ENCODE data around the gene CCDC3.

The CCDC3 gene

DNA sequence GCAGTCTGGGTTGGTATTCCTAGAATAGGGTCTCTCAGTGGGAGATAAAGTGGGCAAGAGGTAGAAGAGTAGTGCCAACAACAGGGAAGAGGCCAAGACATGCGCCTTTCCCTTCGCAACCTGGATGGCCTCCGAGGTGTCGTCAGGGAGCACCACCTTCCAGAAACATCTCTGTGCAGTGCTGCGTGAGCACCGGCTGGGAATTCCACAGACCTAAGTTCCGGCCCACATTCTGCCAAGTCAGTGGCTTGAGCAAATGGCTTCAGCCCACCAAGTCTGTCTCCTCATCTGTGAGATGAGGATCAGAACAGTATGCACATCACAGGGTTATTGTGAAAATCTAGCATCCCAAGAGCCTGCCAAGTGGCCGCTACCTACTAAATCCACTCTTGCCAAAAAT lies 40.6 kb downstream of the CCDC3 start:
- DNase-seq, result peak; percentile 32

DNA sequence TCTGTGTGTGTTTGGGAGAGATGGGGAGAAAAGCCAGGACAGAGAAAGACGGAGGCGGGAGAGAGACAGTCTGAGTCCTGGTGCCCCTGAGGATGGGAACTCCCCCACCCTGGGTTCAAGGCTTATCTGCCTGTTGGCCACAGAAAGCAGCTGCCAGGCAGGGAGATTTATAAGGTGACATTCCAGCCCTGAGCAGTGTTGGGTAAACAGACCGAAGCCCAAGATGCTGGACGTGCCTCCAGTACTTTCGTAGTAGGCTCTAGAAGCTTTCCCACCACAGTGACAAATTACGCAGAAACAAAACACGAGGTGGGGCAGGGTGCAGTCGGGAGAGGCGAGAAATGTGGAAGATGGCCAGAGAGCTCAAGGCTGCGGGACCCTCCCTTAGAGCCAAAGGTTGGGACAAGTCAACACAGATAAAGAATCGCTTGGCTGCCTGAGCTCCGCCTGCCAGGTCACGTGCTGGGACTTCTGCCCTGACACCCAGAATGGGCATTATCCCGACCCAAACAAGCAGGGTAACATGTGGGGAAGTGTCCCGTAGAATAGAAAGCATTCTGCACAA lies 41.1 kb downstream of the CCDC3 start:
- no peak for DNase-seq

DNA sequence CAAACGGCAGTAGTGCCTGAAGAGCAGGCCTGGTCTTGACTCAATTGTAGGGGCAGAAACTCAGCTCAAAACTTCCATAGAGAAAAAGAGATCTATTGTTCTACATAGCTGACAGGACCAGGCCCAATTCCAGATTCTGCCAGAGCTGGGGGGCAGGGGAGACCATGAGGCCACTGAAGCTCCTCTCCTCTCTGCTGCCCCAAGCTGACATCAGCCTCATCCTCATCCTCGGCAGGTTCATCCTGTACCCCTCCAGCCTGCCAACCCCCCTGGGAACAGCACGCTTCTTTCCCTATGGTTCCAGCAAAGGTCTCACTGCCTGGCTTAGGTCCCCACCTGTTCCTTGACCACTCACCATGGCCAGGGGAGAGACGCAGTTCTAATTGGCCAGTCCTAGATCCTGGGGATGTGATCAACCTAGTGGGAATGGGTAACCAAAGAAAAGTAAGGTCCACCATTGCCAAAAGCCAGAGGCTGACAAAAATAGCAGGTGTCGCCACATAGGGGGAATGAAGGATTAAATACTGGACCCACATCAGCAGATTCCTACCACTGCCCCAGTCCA lies 42.9 kb downstream of the CCDC3 start:
- no peak for DNase-seq

DNA sequence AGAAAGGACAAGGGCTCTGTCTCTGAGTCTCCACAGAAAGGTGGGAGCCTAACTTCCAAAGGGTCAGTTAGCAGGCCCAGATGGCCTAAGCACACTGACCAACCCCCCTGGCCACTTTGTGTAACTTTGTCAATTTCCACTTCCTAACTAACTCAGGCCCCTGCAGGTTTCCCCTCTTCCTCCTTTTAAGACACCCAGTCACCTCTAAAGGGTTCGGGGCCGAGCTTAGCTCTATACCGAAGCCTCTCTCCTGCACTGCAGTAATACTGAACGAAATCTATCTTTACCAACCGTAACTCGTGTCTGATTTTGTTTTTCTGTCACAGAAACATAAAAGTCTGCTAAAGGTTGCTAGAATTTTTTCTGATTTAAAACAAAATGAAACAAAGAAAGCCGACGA lies 44.4 kb downstream of the CCDC3 start:
- no peak for DNase-seq

DNA sequence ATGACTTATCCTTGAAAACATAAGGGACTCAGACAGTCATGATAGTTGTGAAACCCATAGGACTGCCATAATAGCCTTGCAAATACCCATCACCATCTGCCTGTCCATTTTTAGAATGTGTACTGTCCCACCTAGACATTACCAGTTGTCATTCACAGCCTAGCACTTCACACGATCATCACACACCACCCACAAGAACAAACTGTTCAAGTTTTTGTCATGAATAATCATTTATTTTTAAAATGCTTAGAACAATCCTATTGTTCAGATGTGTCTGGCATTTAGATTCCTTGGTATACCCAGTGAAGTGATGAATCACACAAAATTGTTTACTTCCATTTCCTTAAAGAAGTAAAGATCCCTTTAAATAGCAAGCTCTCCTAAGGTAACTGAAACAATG lies 46.6 kb downstream of the CCDC3 start:
- DNase-seq, result no peak

DNA sequence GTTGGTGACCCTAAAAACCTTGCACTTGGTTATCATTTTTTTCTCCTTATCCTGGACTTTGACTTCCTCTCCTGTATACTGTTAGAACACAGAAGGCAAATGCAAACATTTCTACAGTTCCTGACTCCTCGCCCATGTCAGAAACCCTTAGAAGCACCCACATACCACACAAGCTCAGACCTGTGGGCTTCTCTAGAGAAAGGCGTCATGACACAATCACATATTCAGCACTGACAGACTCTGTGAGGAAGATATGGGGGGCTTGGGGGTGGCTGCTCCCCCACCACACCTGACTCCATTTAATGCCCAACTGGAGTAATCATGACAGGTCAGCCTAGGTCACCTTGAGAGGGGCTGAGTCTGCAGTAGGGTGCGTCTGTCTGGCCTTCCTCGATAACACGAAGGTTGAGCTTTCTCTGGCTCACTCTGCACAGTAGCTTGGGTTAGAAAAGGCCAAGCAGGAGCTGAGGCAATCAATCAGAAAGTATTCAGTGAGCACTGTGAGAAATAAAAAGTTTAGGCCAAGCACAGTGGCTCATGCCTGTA lies 50.9 kb downstream of the CCDC3 start:
- DNase-seq, result no peak

DNA sequence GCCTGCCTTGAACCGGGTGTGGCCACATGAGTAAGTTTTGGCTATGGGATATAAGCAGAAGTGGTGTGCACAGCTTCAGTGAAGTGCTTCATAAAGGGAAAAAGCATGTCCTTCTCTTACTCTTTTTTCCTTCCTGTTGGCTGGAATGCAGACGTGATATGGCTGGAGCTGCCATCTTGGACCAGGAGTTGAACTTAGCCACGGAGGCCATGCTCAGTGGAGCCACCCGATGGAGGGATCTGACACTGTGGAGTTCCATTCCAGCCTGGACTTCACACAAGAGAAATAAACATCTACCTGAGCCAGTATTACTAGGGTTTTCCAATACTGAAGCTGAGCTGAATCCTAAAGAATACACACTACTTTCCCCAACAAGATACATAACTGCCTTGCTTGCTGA lies 52.3 kb downstream of the CCDC3 start:
- no peak for DNase-seq

DNA sequence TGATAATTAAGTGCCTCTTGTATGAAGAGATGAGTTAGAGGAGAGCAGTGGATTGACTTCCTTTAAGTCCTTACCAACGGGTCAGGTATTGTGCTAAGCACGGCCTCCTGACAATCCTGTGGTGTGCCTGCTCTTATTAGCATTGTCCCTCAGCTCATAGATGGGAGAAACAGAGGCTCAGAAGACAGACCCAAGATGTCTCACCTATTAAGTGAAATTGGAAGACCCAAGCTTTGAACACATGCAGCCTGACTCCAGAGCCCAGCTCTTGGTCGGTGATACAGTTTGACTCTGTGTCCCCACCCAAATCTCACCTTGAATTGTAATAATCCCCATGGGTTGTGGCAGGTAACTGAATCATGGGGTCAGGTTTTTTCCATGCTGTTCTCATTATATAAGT lies 53.8 kb downstream of the CCDC3 start:
- DNase-seq, result no peak

DNA sequence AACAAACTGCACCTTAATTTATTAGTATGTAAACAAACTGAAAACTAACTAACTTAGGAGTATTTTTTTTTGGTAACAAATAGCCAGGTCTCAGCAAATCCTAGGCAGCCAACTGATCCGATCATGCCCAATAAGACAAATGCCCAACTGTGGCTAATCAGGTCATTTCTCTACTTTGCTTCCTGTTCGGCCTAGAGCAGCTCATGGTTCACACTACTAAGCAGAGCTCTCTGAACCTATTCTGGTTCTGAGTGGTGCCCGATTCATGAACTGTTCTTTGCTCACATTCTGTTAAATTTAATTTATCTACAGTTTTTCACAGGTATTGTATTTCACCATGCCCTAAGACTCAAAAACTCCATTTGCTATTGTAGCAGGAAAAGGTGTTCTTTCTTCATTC lies 55.1 kb downstream of the CCDC3 start:
- no peak for DNase-seq

DNA sequence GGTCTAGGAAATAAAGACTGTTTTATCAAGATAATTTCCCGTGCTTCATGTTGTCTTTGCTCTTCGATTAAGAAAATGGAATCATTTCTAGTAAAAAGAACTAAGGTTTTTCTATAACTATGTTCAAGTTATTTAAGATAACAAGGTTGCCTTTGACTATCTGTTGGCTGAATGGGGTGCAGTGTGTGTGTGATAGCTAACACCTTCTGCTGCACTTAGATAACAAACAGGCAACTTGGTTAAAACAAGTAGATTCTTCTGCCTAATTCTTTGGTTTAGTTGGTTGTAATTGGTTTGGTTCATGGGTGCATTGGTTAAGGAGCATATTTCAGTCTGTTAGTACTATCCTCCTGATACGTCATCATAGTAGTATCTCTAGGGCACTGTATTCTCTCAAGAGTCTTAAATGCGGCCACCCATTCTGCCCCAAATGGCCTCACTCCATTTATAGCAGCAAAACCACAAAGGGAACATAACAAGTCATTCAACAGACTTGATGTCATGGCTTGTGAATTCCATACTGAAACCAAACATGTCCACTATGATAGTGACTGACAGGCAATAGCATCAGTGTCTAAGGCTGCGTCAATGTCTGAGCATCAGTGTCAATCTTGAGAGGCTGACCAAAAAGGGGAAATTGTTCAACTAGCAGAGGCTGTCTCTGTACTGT lies 55.7 kb downstream of the CCDC3 start:
- no peak for DNase-seq

DNA sequence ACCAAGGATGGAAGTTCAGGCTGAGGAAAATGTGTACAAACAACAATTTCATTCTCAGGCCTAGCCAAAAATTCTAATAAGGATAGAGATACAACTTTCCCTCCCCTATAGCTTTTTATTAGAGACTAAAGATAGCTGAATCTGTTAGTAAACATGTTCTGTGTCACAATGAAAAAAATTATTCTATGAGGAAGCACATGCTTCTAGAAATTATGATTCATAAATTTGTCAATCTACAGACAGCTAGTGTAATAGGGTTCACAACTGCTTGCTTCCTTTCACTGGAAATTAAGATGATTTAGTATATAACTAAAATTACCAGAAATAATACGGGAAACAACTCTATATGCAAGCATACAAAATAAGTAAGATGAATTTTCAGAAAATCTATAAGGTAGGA lies 56.6 kb downstream of the CCDC3 start:
- DNase-seq, result no peak

DNA sequence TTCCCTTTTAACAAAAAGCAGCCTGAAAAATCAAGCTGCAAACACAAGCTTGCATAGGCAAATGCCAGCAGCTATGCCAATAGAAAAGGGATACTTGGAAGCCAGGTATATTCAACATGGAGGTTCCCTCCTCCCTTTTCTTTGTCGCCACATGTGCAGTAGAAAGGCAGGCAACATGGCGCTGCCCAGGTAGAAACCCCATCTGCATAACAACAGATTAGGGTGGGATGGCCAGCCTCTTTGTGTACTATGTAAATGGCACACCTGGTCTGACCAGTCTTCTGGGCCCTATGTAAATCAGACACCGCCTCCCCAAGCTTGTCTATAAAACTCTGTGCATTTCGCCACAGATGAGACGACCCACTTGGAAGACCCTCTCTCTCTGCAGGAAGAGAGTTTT lies 58.1 kb downstream of the CCDC3 start:
- no peak for DNase-seq

DNA sequence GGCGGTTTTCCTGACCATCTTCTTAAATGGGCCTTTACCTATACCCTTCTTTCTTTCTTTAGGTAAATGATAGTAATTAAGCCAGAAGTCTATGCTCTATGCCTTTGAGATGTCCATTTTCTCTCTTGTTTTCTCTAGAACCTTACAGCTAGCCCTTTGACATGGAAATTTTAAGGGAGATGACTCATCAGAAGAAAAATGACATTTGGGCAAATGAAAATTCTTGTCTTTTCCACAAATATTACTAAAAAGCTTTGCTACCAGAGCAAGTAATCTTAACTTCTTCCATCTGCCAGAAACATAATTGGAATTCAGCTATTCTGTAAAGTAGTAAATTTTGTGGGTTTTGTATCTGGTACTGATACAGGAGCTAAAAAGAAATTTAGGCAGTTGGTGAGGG lies 59.5 kb downstream of the CCDC3 start:
- DNase-seq, result no peak

DNA sequence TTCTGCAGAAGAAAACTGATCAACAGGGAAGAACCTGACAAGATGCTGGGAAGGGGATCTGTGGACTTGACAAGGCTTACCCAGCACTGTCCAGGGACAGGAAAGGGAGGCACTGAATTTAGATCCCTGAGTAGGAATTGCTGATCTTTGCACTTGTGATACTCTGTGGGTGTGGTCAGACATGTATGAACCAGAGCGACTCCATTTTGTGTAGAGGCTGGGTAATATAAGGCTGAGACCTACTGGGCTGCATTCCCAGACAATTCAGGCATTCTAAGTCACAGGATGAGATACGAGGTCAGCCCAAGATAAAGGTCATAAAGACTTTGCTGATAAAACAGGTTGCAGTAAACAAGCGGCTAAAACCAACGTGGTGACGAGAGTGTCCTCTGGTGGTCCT lies 60.7 kb downstream of the CCDC3 start:
- DNase-seq, result no peak

DNA sequence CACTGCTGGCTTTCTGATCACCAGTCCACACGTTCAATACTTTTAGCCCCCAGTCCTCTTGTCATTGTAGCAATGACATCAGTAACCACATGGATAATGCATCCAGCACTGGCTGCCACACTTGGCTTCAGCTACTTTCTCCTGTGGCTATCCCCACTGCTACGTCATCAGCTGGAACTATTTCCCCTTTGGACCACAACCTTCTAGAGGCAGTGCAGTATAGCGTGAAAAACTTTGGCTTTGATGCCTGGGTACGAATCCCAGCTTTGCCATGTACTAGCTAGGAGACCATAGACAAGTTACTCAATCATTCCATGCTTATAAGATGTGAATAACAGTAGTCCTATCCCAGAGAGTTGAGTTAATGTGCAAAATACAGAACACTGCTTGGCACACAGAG lies 63.2 kb downstream of the CCDC3 start:
- DNase-seq, result no peak

DNA sequence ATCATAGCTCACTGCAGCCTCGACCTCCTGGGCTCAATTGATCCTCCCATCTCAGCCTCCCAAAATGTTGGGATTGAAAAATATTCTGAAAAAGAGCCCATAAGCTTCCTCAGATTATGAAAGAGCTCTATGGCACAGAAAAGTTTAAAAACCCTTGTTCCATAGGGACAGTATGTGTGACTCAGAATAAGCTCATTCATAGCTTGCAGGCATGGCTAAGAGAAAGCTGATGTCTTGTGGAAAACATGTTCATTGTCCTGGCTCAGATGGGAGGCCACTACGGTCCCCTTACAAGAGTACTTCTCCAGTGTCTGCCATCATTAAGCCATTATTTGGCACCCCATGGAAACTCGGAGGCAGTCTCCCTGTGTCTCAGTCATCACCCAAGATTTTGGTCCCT lies 64.0 kb downstream of the CCDC3 start:
- no peak for DNase-seq

DNA sequence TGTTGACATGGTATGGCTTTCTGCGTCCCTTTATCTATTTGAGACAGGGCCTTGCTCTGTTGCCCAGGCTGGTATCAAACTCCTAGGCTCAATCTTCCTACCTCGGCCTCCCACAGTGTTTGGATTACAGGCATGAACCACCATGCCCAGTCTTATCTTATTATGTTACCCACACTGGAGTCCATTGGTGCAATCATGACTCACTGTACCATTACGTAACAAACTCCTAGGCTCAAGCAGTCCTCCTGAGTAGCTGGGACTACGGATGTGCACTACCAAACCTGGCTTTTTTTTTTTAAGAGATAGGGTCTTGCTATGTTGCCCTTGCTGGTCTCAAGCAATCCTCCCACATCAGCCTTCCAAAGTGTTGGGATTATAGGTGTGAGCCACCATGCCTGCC lies 66.7 kb downstream of the CCDC3 start:
- no peak for DNase-seq

DNA sequence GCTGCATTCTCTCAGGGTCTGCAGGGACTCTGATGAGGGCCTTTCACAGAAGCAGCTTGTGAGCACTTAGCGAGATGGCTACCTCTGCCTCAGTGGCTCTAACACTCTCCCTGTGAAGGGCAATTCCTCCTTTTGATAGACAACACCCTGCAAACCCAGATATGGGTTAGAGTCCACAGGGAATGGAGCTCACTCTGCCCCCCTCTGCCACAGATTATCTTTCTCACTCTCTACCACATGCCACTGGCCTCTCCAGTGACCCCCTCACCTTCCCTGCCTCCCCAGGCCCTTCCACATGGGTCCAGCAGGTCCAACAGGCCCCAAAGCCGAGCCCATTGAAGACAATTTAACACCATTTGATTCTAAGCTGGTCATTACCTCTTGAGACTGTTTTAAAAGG lies 72.1 kb downstream of the CCDC3 start:
- DNase-seq, result no peak

DNA sequence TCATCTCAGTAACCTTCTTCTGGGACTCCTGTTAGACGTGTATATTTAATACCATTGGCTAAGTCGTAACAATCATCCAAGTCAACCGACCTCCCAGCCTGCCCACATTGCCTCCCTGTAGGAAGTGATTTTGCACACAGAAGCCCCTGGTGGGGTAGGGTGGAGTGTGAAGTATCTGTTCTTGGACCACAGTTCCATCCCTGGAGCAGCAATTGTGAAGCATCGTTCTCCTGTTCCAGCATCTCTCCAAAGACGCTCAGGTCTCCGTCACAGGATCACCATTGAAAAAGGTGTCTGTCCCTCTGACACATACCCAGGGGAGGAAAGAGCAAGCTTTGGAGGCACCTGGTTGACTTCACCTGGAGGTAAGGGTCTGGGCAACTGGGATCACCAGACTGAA lies 72.9 kb downstream of the CCDC3 start:
- no peak for DNase-seq

DNA sequence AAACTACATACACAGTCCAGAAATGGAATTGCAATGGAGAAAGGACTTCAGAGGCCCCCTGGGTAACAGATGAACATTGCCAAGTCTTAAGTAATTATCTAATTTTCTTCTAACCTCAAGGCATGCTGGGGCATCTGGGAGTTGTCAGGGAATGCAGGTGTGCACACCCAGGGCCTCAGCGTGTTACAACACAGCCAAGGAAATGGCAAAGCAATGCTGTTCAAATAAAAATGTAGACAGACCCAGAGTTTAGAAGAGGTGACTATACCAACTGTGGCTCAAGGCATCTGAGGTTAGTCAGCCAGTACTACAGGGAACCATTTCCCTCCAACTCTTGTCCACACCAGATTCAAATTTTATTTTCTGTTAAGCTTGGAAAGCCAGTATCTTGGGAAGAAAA lies 73.6 kb downstream of the CCDC3 start:
- DNase-seq, result no peak

DNA sequence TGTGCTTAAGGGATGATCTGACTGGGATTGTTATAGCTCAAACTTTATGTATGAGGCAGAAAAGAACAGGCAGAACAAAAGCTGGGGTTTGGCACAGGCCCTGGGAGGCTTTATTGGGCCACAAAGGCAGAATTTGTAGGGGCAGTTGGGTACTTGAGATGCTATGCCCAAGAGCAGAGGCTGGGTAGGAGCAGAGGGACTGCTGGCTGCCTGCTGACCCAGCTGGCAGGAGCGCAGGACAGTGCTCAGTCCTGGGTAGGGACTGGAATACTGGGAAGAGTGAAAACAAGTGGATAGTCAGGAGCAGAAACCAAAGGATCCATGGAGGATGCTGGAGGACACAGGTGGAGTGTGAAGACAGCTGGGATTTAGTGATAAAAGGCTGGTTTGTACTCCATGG lies 75.7 kb downstream of the CCDC3 start:
- DNase-seq, result no peak

DNA sequence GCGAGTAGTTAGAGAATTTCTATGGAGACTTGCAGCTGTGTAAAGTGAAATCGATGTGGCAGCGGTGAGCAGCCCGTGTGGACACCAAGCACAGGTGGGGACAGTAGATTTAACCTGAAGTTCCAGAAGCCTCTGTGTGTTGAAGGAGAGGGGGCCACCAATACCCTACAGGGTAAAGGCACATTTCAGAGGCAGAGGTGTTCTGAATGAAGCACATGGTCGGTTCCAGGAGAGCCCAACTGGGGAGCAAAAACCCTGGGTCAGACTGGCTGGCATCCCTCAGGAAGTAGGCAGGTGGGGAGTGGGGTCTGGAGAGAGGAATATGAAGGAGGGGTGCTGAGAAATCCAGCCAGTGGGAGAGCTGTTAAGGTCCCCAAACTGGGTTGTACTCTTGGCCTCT lies 76.6 kb downstream of the CCDC3 start:
- DNase-seq, result no peak

DNA sequence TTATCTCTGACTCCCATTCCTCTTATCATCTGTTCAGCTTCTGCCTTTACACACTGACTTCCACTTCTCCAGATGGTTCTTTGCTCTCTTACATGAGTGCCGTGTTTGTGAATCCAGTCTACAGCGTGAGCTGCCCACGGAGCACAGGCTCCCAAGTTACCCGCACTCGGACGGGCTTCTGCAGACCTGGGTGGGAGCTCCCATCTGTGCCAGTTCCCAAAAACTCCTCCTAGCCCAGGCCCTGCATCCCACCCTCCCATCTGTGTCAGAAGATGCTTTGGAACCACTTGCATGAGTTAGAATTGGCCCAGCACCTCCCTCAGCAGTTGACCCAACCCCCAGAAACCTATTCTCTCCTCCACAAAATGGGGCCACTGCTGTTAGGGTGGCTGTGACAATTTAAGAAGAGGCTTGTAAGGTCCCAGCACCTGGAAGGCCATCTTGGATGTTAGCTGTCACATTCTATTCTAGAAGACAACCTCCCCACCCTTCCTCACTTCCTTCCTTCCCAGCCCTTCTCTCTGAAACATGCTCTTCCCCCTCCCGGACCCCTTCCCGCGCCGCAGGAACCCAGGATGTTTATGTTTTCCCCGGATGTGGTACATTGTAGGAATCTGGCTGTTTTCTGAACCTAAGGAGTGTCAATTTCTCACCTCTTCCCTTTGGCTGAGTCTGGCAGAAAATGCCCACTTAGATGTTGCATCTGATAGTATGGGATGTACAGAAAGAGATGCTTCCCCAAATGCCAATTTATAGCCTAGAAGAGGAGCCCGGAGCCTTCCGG lies 79.2 kb downstream of the CCDC3 start:
- DNase-seq, result no peak

DNA sequence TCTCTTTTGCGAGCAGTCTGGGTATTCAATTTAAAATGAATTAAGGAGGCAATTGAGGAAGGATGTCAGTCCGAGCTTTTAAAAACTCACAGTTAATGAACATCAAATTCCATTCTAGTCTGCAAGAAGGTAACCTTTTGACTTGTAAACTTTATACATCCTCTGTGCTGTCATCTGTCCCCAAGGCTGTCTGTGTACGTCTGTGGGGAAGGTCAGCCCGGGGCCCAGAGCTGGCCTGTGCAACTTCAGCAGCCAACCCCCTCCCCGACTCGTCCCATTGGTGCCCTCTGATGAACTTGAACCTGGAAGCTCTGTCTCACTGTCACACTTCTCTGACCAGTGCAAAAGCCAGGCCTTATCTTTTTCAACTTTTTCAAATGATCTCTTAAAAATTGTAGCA lies 80.3 kb downstream of the CCDC3 start:
- no peak for DNase-seq
